Mammary epithelial cell (primary cell): Measurements from ENCODE around the gene KCNQ1.

Experiments
- CTCF ChIP-seq, 2 donors: IDR thresholded peaks in 1 of 2; conservative IDR thresholded peaks in 1 of 2; 2 replicates each; pipeline ENCODE4 v1.5.1; 2011 to 2012; ENCODE audit warnings: inconsistent platforms in 2 of 2, low read length in 2 of 2, mild to moderate bottlenecking in 2 of 2, control low read depth in 1 of 2, low read depth in 1 of 2; ENCODE audit not compliant: insufficient read depth in 1 of 2; ENCODE audit errors: extremely low read depth in 1 of 2
- EZH2 ChIP-seq: IDR thresholded peaks from 2 replicates; pipeline ENCODE4 v1.6.1; 2012; ENCODE audit warnings: low read length, inconsistent platforms, borderline replicate concordance

- TF ChIP-seq CTCF (conservative IDR thresholded peaks at IDR 0.05 in 1 of 2, IDR thresholded peaks at IDR 0.05 in 1 of 2; ENCODE audit: extremely low read depth in 1 of 2, insufficient read depth in 1 of 2, low read depth in 1 of 2, low read length in 2 of 2): no peak
- no peak for TF ChIP-seq EZH2
Measured at GRCh38 chr11:2824851-2825250, 380.0 kb downstream of the KCNQ1 start.
